Naive thymus-derived CD4-positive, alpha-beta T cell (primary cell): ENCODE measurements around the gene RGS10. TPM values are rescaled to one million over a fixed set of nuclear protein-coding genes. Genes with fewer than 3 reads are reported as not detected.
A peak's percentile ranks its signal among the peaks of the same experiment; 100 is the strongest.
"Not testable (repeated sequence)": the region's sequence is repeated elsewhere in the genome, so short reads cannot be mapped to it uniquely, and the experiment has no call there.

Experiments
- ATAC-seq: fragments of 150-1000 bp; cut with Tn5 transposase; 2 replicates; pipeline ENCODE4 v1.10.0; 2021; ENCODE audit warnings: mild to moderate bottlenecking, moderate library complexity
- CTCF ChIA-PET: fragments of 350-600 bp; sonication (Branson Sonifier 250); formaldehyde crosslinking; loops from one replicate; lab custom pipeline; 2021; ENCODE audit warnings: antibody characterized with exemption; lab: Charles Lee
- POLR2A ChIA-PET: fragments of 350-600 bp; sonication (Branson Sonifier 250); formaldehyde crosslinking; loops from one replicate; lab custom pipeline; 2021; ENCODE audit warnings: antibody characterized with exemption, inconsistent platforms; lab: Charles Lee
- DNase-seq, 9 donors: peaks; one replicate each; pipeline versions ENCODE4 v3.0.0 to v3.0.0-alpha.2; 2020 to 2022; ENCODE audit warnings: mixed read lengths in 1 of 9
- H3K27ac ChIP-seq: one replicate; pipeline ENCODE4 v1.7.0; 2013; ENCODE audit warnings: mild to moderate bottlenecking, low read depth, low read length, moderate library complexity
- H3K27me3 ChIP-seq, 2 donors: one replicate each; pipeline ENCODE4 v1.7.0; 2013; ENCODE audit warnings: low read length in 2 of 2, mild to moderate bottlenecking in 2 of 2, moderate library complexity in 2 of 2; ENCODE audit not compliant: control insufficient read depth in 2 of 2, insufficient read depth in 2 of 2
- H3K36me3 ChIP-seq, 3 experiments: 1 replicate in 2 of 3; 2 replicates in 1 of 3; pipeline ENCODE4 v1.7.0; 2013; ENCODE audit warnings: low read length in 3 of 3, mild to moderate bottlenecking in 3 of 3, moderate library complexity in 1 of 3; ENCODE audit not compliant: insufficient read depth in 3 of 3, control insufficient read depth in 2 of 3
- H3K4me1 ChIP-seq, 2 donors: one replicate each; pipeline ENCODE4 v1.7.0; 2013; ENCODE audit warnings: low read length in 2 of 2, mild to moderate bottlenecking in 2 of 2, moderate library complexity in 1 of 2; ENCODE audit not compliant: control insufficient read depth in 2 of 2, insufficient read depth in 2 of 2
- H3K4me3 ChIP-seq: 2 replicates; pipeline ENCODE4 v1.7.0; 2013; ENCODE audit warnings: mild to moderate bottlenecking, low read length
- H3K9me3 ChIP-seq, 3 experiments: 1 replicate in 2 of 3; 2 replicates in 1 of 3; pipeline ENCODE4 v1.7.0; 2013; ENCODE audit warnings: low read length in 3 of 3; ENCODE audit not compliant: control insufficient read depth in 2 of 3
- H3K27ac Mint-ChIP-seq, 9 donors: one replicate each; pipeline ENCODE4 v1.8.0; 2020 to 2022; ENCODE audit warnings: mixed read lengths in 9 of 9, mild to moderate bottlenecking in 8 of 9, moderate library complexity in 5 of 9, inconsistent platforms in 2 of 9
- H3K27me3 Mint-ChIP-seq, 5 donors: one replicate each; pipeline ENCODE4 v1.8.0; 2021 to 2022; ENCODE audit warnings: mixed read lengths in 5 of 5, mild to moderate bottlenecking in 1 of 5
- H3K36me3 Mint-ChIP-seq, 5 donors: one replicate each; pipeline ENCODE4 v1.8.0; 2020 to 2022; ENCODE audit warnings: mixed read lengths in 5 of 5, mild to moderate bottlenecking in 3 of 5, inconsistent platforms in 1 of 5
- H3K4me1 Mint-ChIP-seq, 7 donors: one replicate each; pipeline ENCODE4 v1.8.0; 2020 to 2022; ENCODE audit warnings: mixed read lengths in 7 of 7, mild to moderate bottlenecking in 3 of 7, inconsistent platforms in 1 of 7
- H3K4me3 Mint-ChIP-seq, 10 donors: one replicate each; pipeline ENCODE4 v1.8.0; 2020 to 2022; ENCODE audit warnings: mild to moderate bottlenecking in 10 of 10, mixed read lengths in 10 of 10, moderate library complexity in 6 of 10, inconsistent platforms in 2 of 10
- H3K9me3 Mint-ChIP-seq, 11 donors: one replicate each; pipeline ENCODE4 v1.8.0; 2020 to 2022; ENCODE audit warnings: mixed read lengths in 11 of 11, mild to moderate bottlenecking in 4 of 11, inconsistent platforms in 1 of 11, moderate library complexity in 1 of 11
- intact Hi-C, 2 donors: fragments of 100-400 bp; cut with micrococcal nuclease; formaldehyde crosslinking; loops; one replicate each; pipeline ENCODE4 v1.15.1; 2023
- polyA plus RNA-seq, 2 donors: library from polyadenylated mRNA; unstranded; fragments of 300-500 nt; fragmentation: Illumina TruSeq; gene quantifications; one replicate each; pipeline ENCODE4 v1.2.3, GENCODE V29; 2021
- total RNA-seq, 6 experiments: library from RNA in 5 of 6; stranded (reverse) in 5 of 6; gene quantifications; 1 replicate in 5 of 6; 2 replicates in 1 of 6; pipeline ENCODE4 v1.2.3 and lab custom pipeline; 2021 to 2026

Gene RGS10
- total and polyA plus RNA-seq, 7 experiments from 2014 or later, result 89.5 to 462 (median 188) TPM

DNA sequence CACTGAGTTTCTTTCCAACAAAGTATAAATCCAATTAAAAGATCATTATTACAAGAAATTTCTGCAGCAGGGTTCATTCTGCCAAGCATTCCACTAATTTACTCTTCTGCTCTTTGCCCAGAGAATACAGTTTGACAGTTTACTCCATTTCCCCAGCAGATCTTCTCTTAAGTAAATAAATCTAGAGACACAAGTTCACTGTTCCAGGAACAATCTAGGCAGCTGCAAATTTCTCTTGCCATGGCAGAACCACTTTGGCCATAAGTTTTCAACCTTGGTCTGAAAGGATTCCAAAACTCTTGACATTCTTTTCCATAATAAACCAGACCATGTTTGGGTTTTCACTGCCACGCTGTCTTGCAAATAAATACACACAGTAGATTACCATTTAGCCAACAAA lies 11.5 kb downstream of the RGS10 start:
- ChIA-PET POLR2A (interaction anchor here (1.2 to 12.7 kb wide), 7 partner anchors 4 to 51 kb away, joined by 3 to 110 read pairs (median 4); partner anchors contain the start of gene RGS10), CTCF (interaction anchor here (0.9 to 1.9 kb wide), 4 partner anchors 12 to 87 kb away, joined by 3 to 8 read pairs (median 4); partner anchors contain the start of gene RGS10)
- Mint-ChIP-seq H3K9me3 (no peaks in the 10 kb centered on the region), H3K4me3 (peak overlapping the region in 9 of 10 donors; percentile 2 to 75 (median 46)), H3K27ac (peak overlapping the region in 8 of 9 donors; percentile 0 to 87 (median 54)), H3K4me1 (peaks cover 42 to 90% (median 70%) of the 10 kb centered on the region in 7 donors), H3K27me3 (no peaks in the 10 kb centered on the region), H3K36me3 (peaks cover 0 to 37% (median 8%) of the 10 kb centered on the region in 5 donors)
- intact Hi-C loops, result no loop called here
- H3K36me3 ChIP-seq, result peaks cover 0 to 15% (median 6%) of the 10 kb centered on the region in 3 experiments
- ATAC-seq (no peak), DNase-seq (no peak)
- peak overlapping the region; percentile 22 for H3K27ac ChIP-seq
- no peaks in the 10 kb centered on the region for H3K9me3 ChIP-seq
- no peaks in the 10 kb centered on the region for H3K27me3 ChIP-seq
- peaks cover 0 to 57% of the 10 kb centered on the region in 2 donors for H3K4me1 ChIP-seq
- H3K4me3 ChIP-seq, result no peak overlapping the region

DNA sequence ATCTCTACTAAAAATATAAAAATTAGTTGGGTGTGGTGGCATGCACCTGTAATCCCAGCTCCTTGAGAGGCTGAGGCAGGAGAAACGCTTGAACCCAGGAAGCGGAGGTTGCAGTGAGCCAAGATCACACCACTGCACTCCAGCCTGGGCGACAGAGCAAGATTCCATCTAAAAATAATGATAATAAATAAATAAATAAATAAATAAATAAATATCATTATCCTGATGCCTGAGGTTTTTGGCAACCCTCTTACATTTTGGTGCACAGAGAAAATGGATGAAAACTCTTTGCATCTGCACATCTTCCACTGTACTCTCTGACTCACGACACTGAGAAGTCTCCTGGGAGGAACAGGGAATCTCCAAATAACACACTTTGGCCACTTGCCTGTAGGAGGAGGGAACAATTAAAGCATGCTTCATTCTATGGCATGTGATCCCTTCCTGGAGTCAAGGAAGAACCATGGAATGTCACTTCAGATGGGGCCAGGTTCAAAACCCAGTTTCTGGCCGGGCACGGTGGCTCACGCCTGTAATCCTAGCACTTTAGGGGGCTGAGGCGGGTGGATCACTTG lies 13.8 kb downstream of the RGS10 start:
- CTCF ChIA-PET, result interaction anchor here (1.1 to 1.2 kb wide), 2 partner anchors 12 to 15 kb away, joined by 3 read pairs; no protein-coding TSS in a partner anchor
- H3K4me3 ChIP-seq, DNase-seq, H3K27me3 Mint-ChIP-seq, ATAC-seq, H3K9me3 Mint-ChIP-seq, H3K27me3 ChIP-seq, H3K27ac ChIP-seq, H3K9me3 ChIP-seq, intact Hi-C loops: not testable (repeated sequence)
- peaks cover 0 to 43% of the 10 kb centered on the region in 2 donors for H3K4me1 ChIP-seq
- H3K36me3 Mint-ChIP-seq, result peaks cover 0 to 34% (median 16%) of the 10 kb centered on the region in 5 donors
- H3K36me3 ChIP-seq, result peaks cover 0 to 38% (median 22%) of the 10 kb centered on the region in 3 experiments
- peak overlapping the region in 4 of 10 donors; percentile 1 to 32 (median 12) for H3K4me3 Mint-ChIP-seq
- POLR2A ChIA-PET, result interaction anchor here (10.5 kb wide), 1 partner anchor 9 kb away, joined by 110 read pairs; the partner anchor contains the start of gene RGS10
- H3K4me1 Mint-ChIP-seq, result peaks cover 34 to 91% (median 71%) of the 10 kb centered on the region in 7 donors
- H3K27ac Mint-ChIP-seq, result peak overlapping the region in 5 of 9 donors; percentile 75 to 87 (median 80)

- peak overlapping the region in 6 of 10 donors; percentile 18 to 61 (median 40) for H3K4me3 Mint-ChIP-seq
- CTCF ChIA-PET, result interaction anchor here (0.6 to 1.7 kb wide), 2 partner anchors 9 to 139 kb away, joined by 6 to 8 read pairs; no protein-coding TSS in a partner anchor
- DNase-seq (no peak), ATAC-seq (no peak)
- H3K27ac Mint-ChIP-seq, result peak overlapping the region in 7 of 9 donors; percentile 73 to 89 (median 83)
- POLR2A ChIA-PET, result interaction anchor here (0.5 to 10.5 kb wide), 3 partner anchors 11 to 343 kb away, joined by 3 to 110 read pairs (median 4); partner anchors contain the start of gene RGS10
- H3K27ac ChIP-seq, result peak overlapping the region; percentile 39
- H3K36me3 Mint-ChIP-seq, result peaks cover 2 to 35% (median 19%) of the 10 kb centered on the region in 5 donors
- H3K27me3 Mint-ChIP-seq, result no peaks in the 10 kb centered on the region
- H3K4me3 ChIP-seq, result no peak overlapping the region
- H3K9me3 ChIP-seq, result no peaks in the 10 kb centered on the region
- H3K4me1 ChIP-seq, result peaks cover 0 to 37% of the 10 kb centered on the region in 2 donors
- H3K36me3 ChIP-seq, result peaks cover 3 to 56% (median 29%) of the 10 kb centered on the region in 3 experiments
- H3K4me1 Mint-ChIP-seq, result peaks cover 21 to 78% (median 65%) of the 10 kb centered on the region in 7 donors
- no peaks in the 10 kb centered on the region for H3K27me3 ChIP-seq
- intact Hi-C loops, result loop anchor here in 1 of 2 donors (1.0 kb wide), 1 partner anchor 11 kb away; no protein-coding TSS in a partner anchor
- H3K9me3 Mint-ChIP-seq, result no peaks in the 10 kb centered on the region
Observed at GRCh38 chr10:119526621-119527592, 15.6 kb downstream of the RGS10 start.

DNA sequence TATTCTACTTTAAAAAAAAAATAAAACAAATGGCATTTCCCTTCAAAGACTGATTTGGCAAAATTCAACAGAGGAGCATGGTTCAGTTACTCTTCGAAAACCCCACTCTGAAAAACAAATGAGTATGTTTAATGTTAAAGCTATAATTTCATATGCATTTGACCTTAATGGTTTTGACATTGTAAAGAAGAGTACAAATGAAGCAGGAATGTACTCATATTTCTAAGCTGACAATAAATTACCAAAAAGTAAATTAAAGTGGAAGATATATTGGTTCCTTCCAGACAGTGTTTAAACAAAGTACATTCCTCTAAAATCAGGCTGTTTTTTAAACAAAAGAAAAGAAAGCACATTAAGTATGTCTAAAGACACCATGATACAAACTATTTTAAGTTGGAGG lies 16.4 kb downstream of the RGS10 start:
- Histone ChIP-seq H3K27me3 (no peaks in the 10 kb centered on the region), H3K4me1 (peaks cover 0 to 32% of the 10 kb centered on the region in 2 donors), H3K27ac (peak overlapping the region; percentile 10), H3K9me3 (no peaks in the 10 kb centered on the region), H3K4me3 (no peak overlapping the region), H3K36me3 (peaks cover 5 to 62% (median 34%) of the 10 kb centered on the region in 3 experiments)
- Mint-ChIP-seq H3K4me1 (peaks cover 18 to 78% (median 64%) of the 10 kb centered on the region in 7 donors), H3K4me3 (peak overlapping the region in 1 of 10 donors; percentile 48), H3K36me3 (peaks cover 4 to 34% (median 24%) of the 10 kb centered on the region in 5 donors), H3K27ac (peak overlapping the region in 7 of 9 donors; percentile 28 to 89 (median 81)), H3K9me3 (no peaks in the 10 kb centered on the region), H3K27me3 (no peaks in the 10 kb centered on the region)
- CTCF ChIA-PET, result interaction anchor here (0.6 to 1.7 kb wide), 2 partner anchors 10 to 138 kb away, joined by 6 to 8 read pairs; no protein-coding TSS in a partner anchor
- ATAC-seq, result no peak
- DNase-seq, result no peak
- POLR2A ChIA-PET, result interaction anchor here (0.5 to 10.5 kb wide), 5 partner anchors 11 to 343 kb away, joined by 3 to 110 read pairs (median 3); partner anchors contain the start of gene RGS10
- intact Hi-C loops, result loop anchor here in 1 of 2 donors (1.0 kb wide), 1 partner anchor 10 kb away; no protein-coding TSS in a partner anchor

GRCh38 chr10:119525116-119525515 lies 17.4 kb downstream of the RGS10 start:
- Mint-ChIP-seq H3K4me1 (peaks cover 12 to 78% (median 63%) of the 10 kb centered on the region in 7 donors), H3K36me3 (peaks cover 4 to 42% (median 25%) of the 10 kb centered on the region in 5 donors)
- POLR2A ChIA-PET, result interaction anchor here (1.0 to 10.5 kb wide), 6 partner anchors 8 to 46 kb away, joined by 3 to 110 read pairs (median 4); partner anchors contain the start of gene RGS10

More at GRCh38 chr10:119525116-119525515, 17.4 kb downstream of the RGS10 start:
- intact Hi-C loops, result no loop called here
- Mint-ChIP-seq H3K4me3 (no peak overlapping the region), H3K9me3 (no peaks in the 10 kb centered on the region), H3K27me3 (no peaks in the 10 kb centered on the region), H3K27ac (peak overlapping the region in 8 of 9 donors; percentile 28 to 89 (median 59))
- Histone ChIP-seq H3K9me3 (no peaks in the 10 kb centered on the region), H3K4me1 (peaks cover 0 to 25% of the 10 kb centered on the region in 2 donors), H3K36me3 (peaks cover 5 to 68% (median 34%) of the 10 kb centered on the region in 3 experiments), H3K27me3 (no peaks in the 10 kb centered on the region), H3K27ac (no peak overlapping the region), H3K4me3 (no peak overlapping the region)
- DNase-seq (no peak), ATAC-seq (no peak)
- CTCF ChIA-PET, result interaction anchor here (0.6 to 1.7 kb wide), 3 partner anchors 11 to 80 kb away, joined by 3 to 8 read pairs (median 4); no protein-coding TSS in a partner anchor
